Uterus (tissue), 2 donors: Measurements from ENCODE around the gene C19orf38.

Experiments
- POLR2A ChIP-seq, 2 donors: fragments of 450-650 bp; IDR thresholded peaks; one replicate each; pipeline ENCODE4 v1.6.1; 2016; ENCODE audit warnings: antibody characterized with exemption in 2 of 2, mild to moderate bottlenecking in 1 of 2, moderate library complexity in 1 of 2
- TF ChIP-seq, protein P1 (sequence below), 4 experiments: fragments of 200-600 bp in 2 of 4; fragments of 450-650 bp in 2 of 4; sonication (generic) in 2 of 4; IDR thresholded peaks; one replicate each; pipeline ENCODE4 v1.5.1; 2016 to 2019; ENCODE audit warnings: antibody characterized with exemption in 4 of 4, mild to moderate bottlenecking in 2 of 4, moderate library complexity in 1 of 4

DNA sequence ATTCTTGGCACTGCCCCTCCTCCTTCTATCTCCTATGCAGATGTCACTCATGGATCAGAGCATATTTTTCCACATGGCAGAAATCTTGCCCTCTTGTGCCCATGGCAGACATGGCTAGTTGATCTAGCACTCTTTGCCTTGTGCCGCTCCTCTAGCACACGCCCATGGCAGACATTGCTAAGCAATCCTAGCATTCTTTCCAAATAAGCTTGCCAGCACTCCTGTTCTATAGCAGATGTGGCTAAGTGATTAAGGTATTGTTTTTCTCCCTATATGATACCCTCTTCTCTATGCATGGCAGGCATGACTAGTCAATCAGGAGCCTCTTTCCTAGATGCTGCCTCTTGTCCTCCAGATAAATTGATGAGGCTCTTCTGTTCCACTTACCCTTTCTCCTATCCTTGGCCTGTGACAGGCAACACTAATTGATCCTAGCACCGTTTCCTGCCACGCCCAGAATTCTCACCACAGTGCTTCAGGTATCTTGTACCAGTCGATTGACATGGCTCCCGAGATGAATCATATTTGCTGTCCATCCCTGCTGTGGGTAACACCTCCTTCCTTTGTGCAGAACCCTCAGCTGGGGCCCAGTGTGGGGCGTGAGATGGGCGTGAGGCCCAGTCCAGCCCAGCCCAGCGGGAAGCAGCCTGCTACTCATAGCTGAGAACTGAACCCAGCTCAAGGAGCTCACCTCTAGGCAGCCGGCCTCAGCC is 39.1 kb upstream of the C19orf38 start:
- TF ChIP-seq, protein P1, sequence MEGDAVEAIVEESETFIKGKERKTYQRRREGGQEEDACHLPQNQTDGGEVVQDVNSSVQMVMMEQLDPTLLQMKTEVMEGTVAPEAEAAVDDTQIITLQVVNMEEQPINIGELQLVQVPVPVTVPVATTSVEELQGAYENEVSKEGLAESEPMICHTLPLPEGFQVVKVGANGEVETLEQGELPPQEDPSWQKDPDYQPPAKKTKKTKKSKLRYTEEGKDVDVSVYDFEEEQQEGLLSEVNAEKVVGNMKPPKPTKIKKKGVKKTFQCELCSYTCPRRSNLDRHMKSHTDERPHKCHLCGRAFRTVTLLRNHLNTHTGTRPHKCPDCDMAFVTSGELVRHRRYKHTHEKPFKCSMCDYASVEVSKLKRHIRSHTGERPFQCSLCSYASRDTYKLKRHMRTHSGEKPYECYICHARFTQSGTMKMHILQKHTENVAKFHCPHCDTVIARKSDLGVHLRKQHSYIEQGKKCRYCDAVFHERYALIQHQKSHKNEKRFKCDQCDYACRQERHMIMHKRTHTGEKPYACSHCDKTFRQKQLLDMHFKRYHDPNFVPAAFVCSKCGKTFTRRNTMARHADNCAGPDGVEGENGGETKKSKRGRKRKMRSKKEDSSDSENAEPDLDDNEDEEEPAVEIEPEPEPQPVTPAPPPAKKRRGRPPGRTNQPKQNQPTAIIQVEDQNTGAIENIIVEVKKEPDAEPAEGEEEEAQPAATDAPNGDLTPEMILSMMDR (IDR thresholded peaks at IDR 0.05): no peak
- no peak for TF ChIP-seq POLR2A (IDR thresholded peaks at IDR 0.05)
